ENCODE results near the gene APOL2.

Gene APOL2

DNA sequence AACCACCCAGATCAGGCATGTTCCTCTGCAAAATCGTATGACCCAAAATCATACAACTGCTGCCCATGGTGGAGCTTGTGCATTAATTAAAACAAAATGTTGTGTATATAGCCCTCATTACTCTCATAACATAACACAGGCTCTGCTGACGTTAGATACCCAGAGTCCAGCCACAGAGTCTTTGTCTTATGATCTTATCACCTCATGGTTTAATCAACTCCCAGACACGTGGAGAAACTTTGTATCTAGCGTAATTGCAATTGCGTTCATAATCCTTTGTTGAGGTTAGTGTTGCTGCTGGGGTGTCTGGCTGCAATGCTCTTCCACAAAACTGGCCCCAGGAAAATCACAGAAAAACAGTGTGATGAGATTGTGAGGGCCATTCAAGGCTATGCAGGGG is 8.6 kb upstream of the APOL2 start:
- Histone ChIP-seq H3K4me1 (ENCODE audit: control insufficient read depth, insufficient read depth, low read length) (peaks cover 24% of the 10 kb centered on the region), H3K9ac (ENCODE audit: low read length) (no peak overlapping the region), H3K4me3 (ENCODE audit: low read length) (no peak overlapping the region), H3K27me3 (ENCODE audit: control insufficient read depth, insufficient read depth, low read length) (no peaks in the 10 kb centered on the region), H3K36me3 (ENCODE audit: control insufficient read depth, insufficient read depth, low read length) (no peaks in the 10 kb centered on the region), H3K9me3 (ENCODE audit: control insufficient read depth, low read length) (no peaks in the 10 kb centered on the region)

DNA sequence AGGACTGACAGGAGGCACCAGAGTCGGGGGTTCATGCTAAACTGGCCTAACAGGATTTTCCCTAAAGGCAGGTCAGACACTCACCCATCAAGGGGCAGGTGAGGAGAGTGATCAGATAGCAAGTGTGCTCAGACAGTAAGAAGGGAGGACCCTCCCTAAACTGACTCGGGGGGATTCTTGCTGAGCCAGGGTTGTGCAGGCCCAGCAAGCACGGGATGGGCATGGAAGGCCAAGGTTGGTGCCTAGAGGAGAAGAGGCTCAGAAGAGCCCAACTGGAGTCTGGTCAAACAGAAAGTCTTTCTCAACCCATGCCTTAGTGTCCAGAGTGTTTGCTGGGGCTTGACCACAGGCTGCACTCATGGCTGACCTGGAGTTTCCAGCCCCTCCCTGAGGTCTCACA is 7.4 kb upstream of the APOL2 start:
- Histone ChIP-seq H3K4me3 (ENCODE audit: low read length) (no peak overlapping the region), H3K36me3 (ENCODE audit: control insufficient read depth, insufficient read depth, low read length) (no peaks in the 10 kb centered on the region), H3K4me1 (ENCODE audit: control insufficient read depth, insufficient read depth, low read length) (peaks cover 18% of the 10 kb centered on the region), H3K9ac (ENCODE audit: low read length) (no peak overlapping the region), H3K9me3 (ENCODE audit: control insufficient read depth, low read length) (no peaks in the 10 kb centered on the region), H3K27me3 (ENCODE audit: control insufficient read depth, insufficient read depth, low read length) (no peaks in the 10 kb centered on the region)

DNA sequence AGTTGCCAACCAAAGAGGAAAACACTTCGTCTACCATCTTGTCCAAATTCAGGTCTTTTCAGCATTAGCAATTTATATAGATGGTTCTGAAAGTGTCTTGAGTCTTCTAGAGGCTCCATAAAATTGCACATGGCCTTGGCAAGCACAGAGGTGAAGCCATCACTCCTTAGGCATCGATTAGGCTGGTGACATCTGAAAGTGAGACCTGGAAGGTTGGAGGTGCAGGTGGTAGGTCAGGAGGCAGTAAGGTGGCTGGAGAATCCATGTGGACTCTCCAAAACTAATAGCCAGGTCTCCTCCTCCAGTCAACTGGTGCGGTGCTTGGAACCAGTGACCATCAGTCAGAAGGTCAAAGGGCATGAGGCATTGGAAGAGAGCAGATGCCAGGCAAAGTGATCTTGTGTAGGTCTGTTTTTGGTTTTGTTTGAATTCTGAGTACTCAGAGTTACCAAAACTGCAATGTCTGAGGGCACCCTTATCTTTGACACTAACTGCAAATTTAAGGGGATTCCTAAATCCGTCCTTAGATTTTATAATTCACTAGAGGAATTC is 6.6 kb upstream of the APOL2 start:
- no peaks in the 10 kb centered on the region for H3K27me3 ChIP-seq (ENCODE audit: control insufficient read depth, insufficient read depth, low read length)
- H3K4me3 ChIP-seq (ENCODE audit: low read length), result no peak overlapping the region
- H3K9ac ChIP-seq (ENCODE audit: low read length), result no peak overlapping the region
- no peaks in the 10 kb centered on the region for H3K36me3 ChIP-seq (ENCODE audit: control insufficient read depth, insufficient read depth, low read length)
- peaks cover 15% of the 10 kb centered on the region for H3K4me1 ChIP-seq (ENCODE audit: control insufficient read depth, insufficient read depth, low read length)
- no peaks in the 10 kb centered on the region for H3K9me3 ChIP-seq (ENCODE audit: control insufficient read depth, low read length)

DNA sequence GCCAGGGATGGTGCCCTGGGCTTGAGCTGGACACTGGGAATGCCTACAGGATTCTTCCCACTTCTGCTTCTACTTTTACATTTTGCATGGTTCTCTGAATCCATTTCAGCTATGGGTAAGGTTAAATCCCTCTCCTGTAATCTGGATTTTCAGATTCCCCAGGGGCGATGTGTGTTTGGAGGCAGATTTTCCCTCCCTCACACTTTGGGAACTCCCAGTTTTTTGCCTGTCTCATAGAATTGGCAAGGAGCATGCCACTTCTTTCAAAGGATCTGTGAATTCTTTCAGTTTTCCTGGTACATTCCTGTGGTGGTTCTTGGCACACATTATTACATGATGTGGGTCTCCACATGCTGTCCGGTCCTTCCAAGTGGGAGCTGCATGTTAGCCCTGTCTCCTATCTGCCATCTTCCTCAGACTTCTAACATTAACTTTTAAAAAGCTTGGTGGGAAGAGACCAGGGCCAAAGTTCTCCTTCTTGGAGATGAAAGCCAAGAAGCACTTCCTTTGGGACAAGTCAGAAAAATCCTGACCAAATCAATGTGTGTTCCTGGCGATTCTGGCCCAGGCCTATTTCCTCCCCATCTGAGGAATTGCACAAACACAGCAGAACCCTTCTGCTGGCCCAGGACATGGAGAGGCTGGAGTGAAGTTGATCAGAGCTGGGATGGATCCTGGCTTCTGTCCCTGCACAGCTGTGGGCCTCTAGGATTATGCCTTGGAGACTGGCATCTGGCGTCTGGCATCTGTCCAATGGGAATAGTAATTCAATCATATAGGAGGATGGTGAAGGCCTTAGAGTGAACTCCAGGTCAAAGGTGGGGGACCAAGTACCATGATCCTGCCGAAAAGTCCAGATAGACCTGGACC is 5.4 kb upstream of the APOL2 start:
- no peak overlapping the region for H3K4me3 ChIP-seq (ENCODE audit: low read length)
- no peaks in the 10 kb centered on the region for H3K9me3 ChIP-seq (ENCODE audit: control insufficient read depth, low read length)
- H3K27me3 ChIP-seq (ENCODE audit: control insufficient read depth, insufficient read depth, low read length), result no peaks in the 10 kb centered on the region
- no peak overlapping the region for H3K9ac ChIP-seq (ENCODE audit: low read length)
- H3K4me1 ChIP-seq (ENCODE audit: control insufficient read depth, insufficient read depth, low read length), result peaks cover 7% of the 10 kb centered on the region
- H3K36me3 ChIP-seq (ENCODE audit: control insufficient read depth, insufficient read depth, low read length), result no peaks in the 10 kb centered on the region

DNA sequence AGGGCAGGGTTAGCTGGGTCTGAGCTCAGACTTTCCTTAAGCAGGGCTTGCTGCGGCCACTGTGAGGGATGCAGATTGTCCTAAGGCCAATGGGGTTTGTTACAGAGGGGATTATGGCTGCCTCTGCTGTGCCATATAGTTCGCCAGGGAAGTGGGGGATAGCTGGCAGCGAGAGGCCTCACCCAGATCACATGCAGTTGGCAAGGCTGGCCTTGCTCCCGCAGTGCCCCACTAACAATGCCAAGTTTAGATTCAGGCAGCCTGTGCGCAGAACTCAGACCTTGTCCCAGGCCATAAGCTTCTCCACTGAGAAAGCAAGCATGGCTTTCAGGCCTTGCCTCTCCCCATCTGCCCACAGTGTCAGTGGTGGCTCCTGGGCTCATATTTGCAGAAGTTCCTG is 4.7 kb upstream of the APOL2 start:
- Histone ChIP-seq H3K27me3 (ENCODE audit: control insufficient read depth, insufficient read depth, low read length) (no peaks in the 10 kb centered on the region), H3K4me3 (ENCODE audit: low read length) (no peak overlapping the region), H3K9ac (ENCODE audit: low read length) (no peak overlapping the region), H3K9me3 (ENCODE audit: control insufficient read depth, low read length) (no peaks in the 10 kb centered on the region), H3K36me3 (ENCODE audit: control insufficient read depth, insufficient read depth, low read length) (no peaks in the 10 kb centered on the region), H3K4me1 (ENCODE audit: control insufficient read depth, insufficient read depth, low read length) (peaks cover 5% of the 10 kb centered on the region)

DNA sequence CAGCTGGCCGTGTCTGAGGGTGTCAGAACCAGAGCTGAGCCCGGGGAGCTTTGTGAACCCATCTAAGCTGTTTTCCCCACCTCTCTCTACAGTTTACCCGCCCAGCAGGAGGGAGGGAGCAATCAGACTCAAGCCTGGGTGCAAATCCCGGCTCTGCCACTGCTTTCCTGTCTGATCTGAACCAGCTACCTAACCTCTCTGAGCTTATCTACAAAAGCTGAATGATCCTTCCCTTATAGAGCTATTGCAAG is 252 bp downstream of the APOL2 start:
- Histone ChIP-seq H3K9ac (ENCODE audit: low read length) (peak overlapping the region; percentile 84), H3K4me3 (ENCODE audit: low read length) (peak overlapping the region; percentile 77), H3K27me3 (ENCODE audit: control insufficient read depth, insufficient read depth, low read length) (no peaks in the 10 kb centered on the region), H3K36me3 (ENCODE audit: control insufficient read depth, insufficient read depth, low read length) (no peaks in the 10 kb centered on the region), H3K9me3 (ENCODE audit: control insufficient read depth, low read length) (no peaks in the 10 kb centered on the region), H3K4me1 (ENCODE audit: control insufficient read depth, insufficient read depth, low read length) (peaks cover 35% of the 10 kb centered on the region)

DNA sequence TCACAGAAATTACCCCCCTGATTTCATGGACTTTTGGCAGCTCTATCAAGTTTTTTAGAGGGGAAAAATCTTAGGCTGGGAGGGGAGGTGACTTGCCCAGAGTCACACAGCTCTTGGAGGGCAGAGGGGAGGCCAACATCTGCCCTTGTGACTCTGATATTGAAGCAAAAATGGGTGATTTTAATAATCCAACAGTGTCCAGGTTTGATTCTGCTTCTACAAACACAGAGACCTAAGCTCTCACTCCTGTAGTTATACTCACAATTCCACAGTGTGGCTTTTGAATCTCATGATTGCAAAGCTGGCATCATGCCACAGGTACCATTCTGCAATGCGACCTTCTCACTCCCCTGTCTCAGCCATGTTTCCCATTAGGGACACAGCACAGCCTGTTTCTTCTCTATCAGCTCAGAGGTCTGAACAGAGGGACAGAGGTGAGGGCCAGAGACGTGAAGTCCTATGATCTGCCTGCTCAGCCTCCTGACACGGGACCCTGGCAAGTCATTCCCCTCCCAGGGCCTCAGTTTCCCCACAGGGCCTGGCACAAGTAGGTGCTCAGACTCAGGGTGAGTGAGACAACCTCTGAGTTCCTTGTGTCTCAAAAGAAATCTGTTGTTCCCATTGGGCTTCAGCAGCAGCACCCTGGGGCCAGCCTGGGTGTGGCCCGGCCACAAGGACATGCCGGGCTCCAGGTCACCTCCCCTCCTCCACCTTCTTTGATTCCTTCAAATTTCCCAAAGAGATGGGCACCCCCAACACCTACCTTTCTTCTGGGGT is 766 bp downstream of the APOL2 start:
- Histone ChIP-seq H3K9ac (ENCODE audit: low read length) (peak overlapping the region; percentile 84), H3K9me3 (ENCODE audit: control insufficient read depth, low read length) (no peaks in the 10 kb centered on the region), H3K27me3 (ENCODE audit: control insufficient read depth, insufficient read depth, low read length) (no peaks in the 10 kb centered on the region), H3K4me3 (ENCODE audit: low read length) (peak overlapping the region; percentile 77), H3K36me3 (ENCODE audit: control insufficient read depth, insufficient read depth, low read length) (no peaks in the 10 kb centered on the region), H3K4me1 (ENCODE audit: control insufficient read depth, insufficient read depth, low read length) (peaks cover 35% of the 10 kb centered on the region)

DNA sequence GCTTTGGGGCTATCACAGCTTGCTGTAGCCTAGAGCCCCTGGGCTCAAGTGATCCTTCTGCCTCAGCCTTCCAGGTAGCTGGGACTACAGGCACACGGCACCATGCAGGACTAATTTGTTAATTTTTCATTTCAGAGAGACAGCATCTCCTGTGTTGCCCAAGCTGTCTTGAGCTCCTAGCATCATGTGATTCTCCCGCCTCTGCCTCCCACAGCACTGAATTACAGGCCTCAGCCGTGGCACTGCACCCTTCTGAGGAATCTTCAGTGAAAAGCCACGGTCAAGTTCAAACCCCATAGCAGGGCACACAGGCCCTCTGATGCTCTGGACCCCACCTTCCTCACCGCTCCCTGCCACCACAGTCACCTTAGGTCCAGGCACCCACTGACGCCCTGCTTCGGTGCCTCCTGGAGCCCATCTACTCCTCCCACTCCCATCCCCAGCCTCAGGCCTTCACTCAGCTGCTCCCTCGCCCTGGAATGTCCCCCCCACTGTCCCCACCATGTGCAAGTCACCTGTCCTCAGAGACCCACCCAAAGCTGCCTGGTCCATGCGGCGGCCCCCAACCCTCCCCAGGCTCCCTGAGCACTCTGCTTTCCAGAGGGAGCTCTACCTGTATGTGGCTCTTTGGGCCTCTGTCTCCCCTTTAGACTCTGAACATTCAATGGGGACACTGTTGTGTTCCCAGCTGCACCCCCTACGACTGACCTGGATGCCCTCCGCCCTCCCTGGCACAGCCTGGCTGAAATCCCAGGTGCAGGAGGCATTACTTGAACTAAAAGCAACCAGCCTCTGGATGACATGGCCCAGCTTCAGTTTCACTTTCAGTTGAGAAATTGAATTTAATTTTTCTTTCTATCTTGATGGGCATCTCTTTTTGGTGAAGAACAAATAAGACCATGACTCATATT is 1.6 kb downstream of the APOL2 start:
- H3K9ac ChIP-seq (ENCODE audit: low read length), result peak overlapping the region; percentile 84
- no peaks in the 10 kb centered on the region for H3K9me3 ChIP-seq (ENCODE audit: control insufficient read depth, low read length)
- H3K4me3 ChIP-seq (ENCODE audit: low read length), result peak overlapping the region; percentile 77
- peaks cover 40% of the 10 kb centered on the region for H3K4me1 ChIP-seq (ENCODE audit: control insufficient read depth, insufficient read depth, low read length)
- H3K27me3 ChIP-seq (ENCODE audit: control insufficient read depth, insufficient read depth, low read length), result no peaks in the 10 kb centered on the region
- no peaks in the 10 kb centered on the region for H3K36me3 ChIP-seq (ENCODE audit: control insufficient read depth, insufficient read depth, low read length)

DNA sequence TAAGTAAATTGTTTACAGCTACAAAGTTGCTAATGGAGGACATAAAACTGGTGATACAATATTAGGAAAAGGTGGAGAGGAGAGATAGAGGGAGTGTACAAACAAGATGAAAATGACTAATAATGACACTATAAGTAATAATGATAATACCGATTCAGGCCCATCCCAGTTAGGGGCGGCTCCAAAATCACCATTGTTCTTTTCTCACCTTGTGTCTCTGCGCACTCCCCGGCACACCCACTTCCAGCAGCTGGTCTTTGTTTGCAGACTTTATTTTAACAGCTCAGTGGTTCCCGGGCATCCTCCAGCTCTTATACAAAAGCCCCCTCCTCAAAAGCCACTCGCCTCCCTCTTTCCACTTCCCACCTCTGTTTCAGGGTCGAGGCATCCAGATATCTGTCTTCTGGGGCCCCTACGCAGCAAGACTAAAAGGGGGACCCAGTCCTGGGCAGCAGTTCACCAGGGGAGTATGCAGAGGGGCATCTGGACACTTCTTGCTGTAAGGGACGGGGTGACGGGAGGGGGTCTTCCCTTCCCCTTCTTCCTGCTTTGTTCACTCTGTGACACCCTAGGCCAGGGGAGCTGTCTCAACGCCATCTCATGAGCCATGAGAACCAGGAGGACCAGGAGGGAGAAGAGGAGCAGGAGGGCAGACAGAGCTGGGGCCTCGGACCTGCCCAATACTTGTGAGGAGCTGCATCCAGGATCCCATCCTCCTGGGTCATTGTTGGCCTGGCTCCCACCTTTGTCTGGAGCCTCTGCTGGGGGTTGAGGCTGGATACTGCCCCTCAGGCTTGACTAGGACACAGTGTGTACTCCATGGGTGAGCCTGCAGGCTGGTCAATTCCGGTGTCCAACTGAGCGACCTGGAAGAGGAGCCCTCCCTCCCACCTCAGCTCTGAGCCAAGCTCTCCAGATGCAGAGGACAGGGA is 2.7 kb downstream of the APOL2 start:
- H3K9ac ChIP-seq (ENCODE audit: low read length), result peak overlapping the region; percentile 17
- no peaks in the 10 kb centered on the region for H3K9me3 ChIP-seq (ENCODE audit: control insufficient read depth, low read length)
- peaks cover 40% of the 10 kb centered on the region for H3K4me1 ChIP-seq (ENCODE audit: control insufficient read depth, insufficient read depth, low read length)
- H3K27me3 ChIP-seq (ENCODE audit: control insufficient read depth, insufficient read depth, low read length), result no peaks in the 10 kb centered on the region
- H3K4me3 ChIP-seq (ENCODE audit: low read length), result no peak overlapping the region
- H3K36me3 ChIP-seq (ENCODE audit: control insufficient read depth, insufficient read depth, low read length), result no peaks in the 10 kb centered on the region

DNA sequence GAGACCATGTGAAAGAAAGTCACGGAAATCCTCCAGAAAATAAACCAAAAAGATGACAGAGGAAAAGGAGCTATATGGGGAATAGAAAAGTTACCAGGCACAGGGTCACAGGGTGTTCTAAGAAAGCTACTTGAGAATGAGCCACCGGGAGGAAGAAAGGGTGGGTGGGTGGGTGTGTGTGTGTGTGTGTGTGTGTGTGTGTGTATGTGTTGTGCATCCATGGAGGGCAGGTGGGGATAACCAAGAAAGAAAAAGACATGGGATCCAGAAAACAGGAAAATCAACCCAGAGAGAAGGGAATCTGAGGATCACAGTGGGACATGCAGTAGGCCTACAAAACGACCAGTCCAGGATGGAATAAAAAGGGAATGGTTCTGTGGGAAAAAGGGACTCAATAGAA is 3.7 kb downstream of the APOL2 start:
- peaks cover 4% of the 10 kb centered on the region for H3K36me3 ChIP-seq (ENCODE audit: control insufficient read depth, insufficient read depth, low read length)
- H3K9ac ChIP-seq (ENCODE audit: low read length), result no peak overlapping the region
- H3K4me1 ChIP-seq (ENCODE audit: control insufficient read depth, insufficient read depth, low read length), result peaks cover 40% of the 10 kb centered on the region
- H3K27me3 ChIP-seq (ENCODE audit: control insufficient read depth, insufficient read depth, low read length), result no peaks in the 10 kb centered on the region
- H3K9me3 ChIP-seq (ENCODE audit: control insufficient read depth, low read length), result no peaks in the 10 kb centered on the region
- no peak overlapping the region for H3K4me3 ChIP-seq (ENCODE audit: low read length)

DNA sequence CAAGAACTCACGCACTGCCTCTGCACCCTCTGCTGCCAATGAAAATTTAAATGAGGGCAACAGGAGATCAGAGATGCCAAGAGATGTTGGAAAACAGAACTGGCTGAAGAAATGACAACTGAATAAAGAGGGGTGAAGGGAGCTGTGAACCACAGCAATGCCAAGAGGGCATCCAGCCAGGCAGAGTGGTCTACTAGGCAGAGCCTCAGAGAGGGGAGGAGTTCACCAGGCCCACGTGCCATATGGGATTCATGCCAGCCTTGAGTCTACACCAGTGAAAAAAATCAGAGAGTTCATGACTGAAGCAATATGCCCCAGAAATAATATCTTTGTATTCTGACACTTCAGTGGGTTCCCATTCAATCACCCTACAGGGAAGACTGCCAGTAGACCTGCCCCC is 4.4 kb downstream of the APOL2 start:
- Histone ChIP-seq H3K9me3 (ENCODE audit: control insufficient read depth, low read length) (no peaks in the 10 kb centered on the region), H3K4me1 (ENCODE audit: control insufficient read depth, insufficient read depth, low read length) (peaks cover 39% of the 10 kb centered on the region), H3K4me3 (ENCODE audit: low read length) (no peak overlapping the region), H3K36me3 (ENCODE audit: control insufficient read depth, insufficient read depth, low read length) (peaks cover 4% of the 10 kb centered on the region), H3K9ac (ENCODE audit: low read length) (no peak overlapping the region), H3K27me3 (ENCODE audit: control insufficient read depth, insufficient read depth, low read length) (no peaks in the 10 kb centered on the region)
